ENCODE data around the gene TLCD1. TPM values are rescaled to one million over a fixed set of nuclear protein-coding genes. Genes with fewer than 3 reads are reported as not detected.
"Not testable (repeated sequence)": the region's sequence is repeated elsewhere in the genome, so short reads cannot be mapped to it uniquely, and the experiment has no call there.

Gene TLCD1
- total RNA-seq, 1 donor from 2014 or later: 3.1 TPM

GRCh38 chr17:28735913-28736769 is 10.1 kb upstream of the TLCD1 start:
- ATAC-seq; intact Hi-C loops (cut with DNase I); DNase-seq (ENCODE audit: low spot score): not testable (repeated sequence)

- no peak for DNase-seq (ENCODE audit: low spot score)
- intact Hi-C loops (cut with DNase I): no loop called here
- ATAC-seq: no peak
Measured at GRCh38 chr17:28735242-28735722, 9.2 kb upstream of the TLCD1 start.

GRCh38 chr17:28734712-28735241 is 8.7 kb upstream of the TLCD1 start:
- ATAC-seq: no peak
- DNase-seq (ENCODE audit: low spot score): no peak
- intact Hi-C loops (cut with DNase I): no loop called here

- intact Hi-C loops (cut with DNase I): no loop called here
- ATAC-seq (no peak), DNase-seq (ENCODE audit: low spot score) (no peak)
Measured at GRCh38 chr17:28733346-28733745, 7.3 kb upstream of the TLCD1 start.

GRCh38 chr17:28729950-28730330 is 3.9 kb upstream of the TLCD1 start:
- DNase-seq (ENCODE audit: low spot score): no peak
- intact Hi-C loops (cut with DNase I): no loop called here
- no peak for ATAC-seq

- intact Hi-C loops (cut with DNase I): no loop called here
- DNase-seq (ENCODE audit: low spot score): peak; percentile 98
Measured at GRCh38 chr17:28728364-28729200, 2.5 kb upstream of the TLCD1 start, which contains the start of gene NEK8. Gene NEK8 (plus strand): TSS chr17:28728788. CDS start chr17:28728814, 26 bp downstream.

GRCh38 chr17:28726627-28727491 is 826 bp upstream of the TLCD1 start:
- DNase-seq (ENCODE audit: low spot score) (peak; percentile 97), ATAC-seq (peak; percentile 84)
- intact Hi-C loops (cut with DNase I): no loop called here

More at GRCh38 chr17:28728364-28729200, 2.5 kb upstream of the TLCD1 start, which contains the start of gene NEK8:
- ATAC-seq: peak; percentile 87

- intact Hi-C loops (cut with DNase I): no loop called here
- DNase-seq (ENCODE audit: low spot score) (peak; percentile 79), ATAC-seq (peak; percentile 0)
Measured at GRCh38 chr17:28725660-28726225, 290 bp downstream of the TLCD1 start.

- no peak for ATAC-seq
- intact Hi-C loops (cut with DNase I): no loop called here
Measured at GRCh38 chr17:28725166-28725659, 820 bp downstream of the TLCD1 start.

GRCh38 chr17:28724500-28725165 is 1.4 kb downstream of the TLCD1 start:
- DNase-seq (ENCODE audit: low spot score) (no peak), ATAC-seq (no peak)
- intact Hi-C loops (cut with DNase I): no loop called here

More at GRCh38 chr17:28725166-28725659, 820 bp downstream of the TLCD1 start:
- DNase-seq (ENCODE audit: low spot score): no peak

GRCh38 chr17:28723836-28724499 is 2.1 kb downstream of the TLCD1 start:
- ATAC-seq; DNase-seq (ENCODE audit: low spot score); intact Hi-C loops (cut with DNase I): not testable (repeated sequence)

- no peak for DNase-seq (ENCODE audit: low spot score)
- no peak for ATAC-seq
- intact Hi-C loops (cut with DNase I): no loop called here
Measured at GRCh38 chr17:28723159-28723835, 2.7 kb downstream of the TLCD1 start.

- DNase-seq (ENCODE audit: low spot score) (no peak), ATAC-seq (no peak)
- intact Hi-C loops (cut with DNase I): no loop called here
Measured at GRCh38 chr17:28722417-28723158, 3.4 kb downstream of the TLCD1 start.

GRCh38 chr17:28720997-28721329 is 5.1 kb downstream of the TLCD1 start:
- intact Hi-C loops (cut with DNase I); DNase-seq (ENCODE audit: low spot score); ATAC-seq: not testable (repeated sequence)

- intact Hi-C loops (cut with DNase I): no loop called here
- DNase-seq (ENCODE audit: low spot score): no peak
- no peak for ATAC-seq
Measured at GRCh38 chr17:28720247-28720996, 5.6 kb downstream of the TLCD1 start.

Measured in sciatic nerve (tissue), 2 donors.